Measurements from ENCODE around the gene SLC25A12. TPM values are rescaled to one million over a fixed set of nuclear protein-coding genes. Genes with fewer than 3 reads are reported as not detected.
A peak's percentile ranks its signal among the peaks of the same experiment; 100 is the strongest.

Gene SLC25A12
- total RNA-seq, 1 donor from 2014 or later, result 10.8 TPM

- Histone ChIP-seq H3K9me3 (no peaks in the 10 kb centered on the region), H3K4me1 (no peaks in the 10 kb centered on the region), H3K36me3 (no peaks in the 10 kb centered on the region), H3K27me3 (ENCODE audit: low read depth) (no peaks in the 10 kb centered on the region), H3K27ac (no peak overlapping the region), H3K4me3 (no peak overlapping the region)
- TF ChIP-seq CTCF (IDR thresholded peaks at IDR 0.05), result no peak
- DNase-seq (no peak), ATAC-seq (peak; percentile 51 to 61)
- intact Hi-C loops (cut with DNase I), result no loop called here
Measured at GRCh38 chr2:171883275-171883893, 10.7 kb downstream of the SLC25A12 start.

GRCh38 chr2:171882089-171882769 lies 11.8 kb downstream of the SLC25A12 start:
- no peak overlapping the region for H3K4me3 ChIP-seq
- H3K9me3 ChIP-seq, result no peaks in the 10 kb centered on the region
- H3K36me3 ChIP-seq, result no peaks in the 10 kb centered on the region
- no peaks in the 10 kb centered on the region for H3K4me1 ChIP-seq
- DNase-seq, result no peak
- TF ChIP-seq CTCF (IDR thresholded peaks at IDR 0.05), result no peak
- H3K27me3 ChIP-seq (ENCODE audit: low read depth), result no peaks in the 10 kb centered on the region
- ATAC-seq, result no peak
- no peak overlapping the region for H3K27ac ChIP-seq
- intact Hi-C loops (cut with DNase I), result no loop called here

- Histone ChIP-seq H3K27ac (no peak overlapping the region), H3K36me3 (no peaks in the 10 kb centered on the region), H3K4me1 (no peaks in the 10 kb centered on the region), H3K9me3 (no peaks in the 10 kb centered on the region), H3K4me3 (no peak overlapping the region), H3K27me3 (ENCODE audit: low read depth) (no peaks in the 10 kb centered on the region)
- intact Hi-C loops (cut with DNase I), result no loop called here
- DNase-seq (no peak), ATAC-seq (no peak)
- no peak for TF ChIP-seq CTCF (IDR thresholded peaks at IDR 0.05)
Measured at GRCh38 chr2:171880774-171881173, 13.3 kb downstream of the SLC25A12 start.

- no peak overlapping the region for H3K4me3 ChIP-seq
- no peaks in the 10 kb centered on the region for H3K36me3 ChIP-seq
- ATAC-seq, result no peak
- H3K9me3 ChIP-seq, result no peaks in the 10 kb centered on the region
- DNase-seq, result no peak
- H3K27me3 ChIP-seq (ENCODE audit: low read depth), result no peaks in the 10 kb centered on the region
- intact Hi-C loops (cut with DNase I), result no loop called here
- no peak overlapping the region for H3K27ac ChIP-seq
- H3K4me1 ChIP-seq, result no peaks in the 10 kb centered on the region
- no peak for TF ChIP-seq CTCF (IDR thresholded peaks at IDR 0.05)
Measured at GRCh38 chr2:171879865-171880264, 14.2 kb downstream of the SLC25A12 start.

GRCh38 chr2:171878481-171878993 lies 15.5 kb downstream of the SLC25A12 start:
- DNase-seq, result no peak
- H3K36me3 ChIP-seq, result no peaks in the 10 kb centered on the region
- no peak for TF ChIP-seq CTCF (IDR thresholded peaks at IDR 0.05)
- no peak overlapping the region for H3K27ac ChIP-seq
- H3K27me3 ChIP-seq (ENCODE audit: low read depth), result no peaks in the 10 kb centered on the region
- H3K9me3 ChIP-seq, result no peaks in the 10 kb centered on the region
- H3K4me3 ChIP-seq, result no peak overlapping the region
- intact Hi-C loops (cut with DNase I), result no loop called here
- H3K4me1 ChIP-seq, result no peaks in the 10 kb centered on the region
- no peak for ATAC-seq
